ENCODE measurements around the gene AIG1. TPM values are rescaled to one million over a fixed set of nuclear protein-coding genes. Genes with fewer than 3 reads are reported as not detected.

The AIG1 gene
- total RNA-seq, 1 experiment from 2014 or later = 51.1 TPM

- no peak overlapping the region for H3K27ac ChIP-seq (ENCODE audit: low read depth, low read length)
- ChIA-PET RAD21 (ENCODE audit: low non-redundant PET in 1 of 2, low total read pairs in 2 of 2, uncharacterized antibody in 2 of 2, unreplicated experiment in 2 of 2) (no interaction called here), CTCF (no interaction called here), POLR2A (no interaction called here)
- no peak overlapping the region for H2AFZ ChIP-seq (ENCODE audit: low read depth, low read length, poor library complexity, severe bottlenecking)
- H3K27me3 ChIP-seq (ENCODE audit: insufficient read depth, low read length) = no peaks in the 10 kb centered on the region
- intact Hi-C loops (cut with micrococcal nuclease) = no loop called here
- H3K9me3 ChIP-seq (ENCODE audit: control insufficient read depth in 1 of 2, insufficient read depth in 1 of 2, low read depth in 1 of 2, low read length in 2 of 2) = no peaks in the 10 kb centered on the region
- no TSS peak for BruUV-seq (replicated peaks)
- DNase-seq (ENCODE audit: low read depth, low spot score) = no peak
- H3K36me3 ChIP-seq (ENCODE audit: control insufficient read depth in 1 of 2, insufficient read depth in 2 of 2, low read length in 2 of 2) = no peaks in the 10 kb centered on the region
- no peak for TF ChIP-seq ZBTB33 (IDR thresholded peaks at IDR 0.05; ENCODE audit: extremely low read depth, insufficient replicate concordance, low read length)
- TF ChIP-seq MAX (IDR thresholded peaks at IDR 0.05) = no peak
- TF ChIP-seq POLR2A (IDR thresholded peaks at IDR 0.05; ENCODE audit: borderline replicate concordance, extremely low read depth, insufficient read depth, insufficient read length) = no peak
- TF ChIP-seq ZFX (IDR thresholded peaks at IDR 0.05) = no peak
- TF ChIP-seq ZNF274 (IDR thresholded peaks at IDR 0.05; ENCODE audit: low read depth, low read length) = no peak
- TF ChIP-seq REST (IDR thresholded peaks at IDR 0.05; ENCODE audit: low read depth) = no peak
- TF ChIP-seq YY1 (IDR thresholded peaks at IDR 0.05; ENCODE audit: extremely low read depth, insufficient replicate concordance, low read depth, low read length) = no peak
- TF ChIP-seq FOSL1 (IDR thresholded peaks at IDR 0.05; ENCODE audit: low read depth) = no peak
- H3K4me3 ChIP-seq (replicated peaks in 1 of 2; ENCODE audit: low read depth in 1 of 2, low read length in 2 of 2) = no peak overlapping the region
- no peak overlapping the region for H3K9ac ChIP-seq (ENCODE audit: low read length)
- H3K79me2 ChIP-seq (ENCODE audit: insufficient read depth, low read length) = no peaks in the 10 kb centered on the region
- no peak for ATAC-seq
- H3K4me1 ChIP-seq (ENCODE audit: control insufficient read depth in 1 of 2, insufficient read depth in 2 of 2, low read length in 2 of 2) = no peaks in the 10 kb centered on the region
- H4K20me1 ChIP-seq (ENCODE audit: insufficient read depth) = no peaks in the 10 kb centered on the region
- H3K9me2 ChIP-seq (ENCODE audit: insufficient read depth) = no peaks in the 10 kb centered on the region
- no peak overlapping the region for H3K4me2 ChIP-seq (ENCODE audit: low read length)
Observed at GRCh38 chr6:143200167-143200770, 139.6 kb downstream of the AIG1 start.
